GM19463 (cell line): ENCODE measurements around the gene TRIP6.

Source experiments
- ATAC-seq: cut with Tn5 transposase; IDR thresholded peaks from one replicate; pipeline ENCODE4 v1.9.1; 2021; ENCODE audit warnings: mild to moderate bottlenecking, moderate library complexity; ENCODE audit not compliant: unreplicated experiment

TRIP6 gene

GRCh38 chr7:100873599-100874299 lies 6.6 kb downstream of the TRIP6 start:
- ATAC-seq: no peak

- no peak for ATAC-seq
These were observed 7.1 kb downstream of the TRIP6 start for GRCh38 chr7:100874300-100874576.

GRCh38 chr7:100874577-100875355 lies 7.6 kb downstream of the TRIP6 start, which contains the start of gene SRRT:
SRRT (plus strand) TSS chr7:100875103; CDS start chr7:100875591, 488 bp downstream.
- ATAC-seq: peak; percentile 94

GRCh38 chr7:100875356-100875751 lies 8.2 kb downstream of the TRIP6 start:
- ATAC-seq: no peak

- no peak for ATAC-seq
These were observed 10.8 kb downstream of the TRIP6 start for GRCh38 chr7:100878013-100878412.

- no peak for ATAC-seq
These were observed 11.5 kb downstream of the TRIP6 start for GRCh38 chr7:100878685-100879084.

GRCh38 chr7:100879685-100880261 lies 12.6 kb downstream of the TRIP6 start:
- no peak for ATAC-seq

- ATAC-seq: no peak
These were observed 13.5 kb downstream of the TRIP6 start for GRCh38 chr7:100880645-100881044.

GRCh38 chr7:100881136-100881535 lies 13.9 kb downstream of the TRIP6 start:
- no peak for ATAC-seq

GRCh38 chr7:100882201-100882600 lies 15.0 kb downstream of the TRIP6 start:
- ATAC-seq: no peak

- ATAC-seq: no peak
These were observed 15.8 kb downstream of the TRIP6 start for GRCh38 chr7:100882785-100883526.

GRCh38 chr7:100884736-100885439 lies 17.7 kb downstream of the TRIP6 start:
- no peak for ATAC-seq

GRCh38 chr7:100885440-100886141 lies 18.4 kb downstream of the TRIP6 start:
- no peak for ATAC-seq

GRCh38 chr7:100886142-100886935 lies 19.2 kb downstream of the TRIP6 start:
- no peak for ATAC-seq

- ATAC-seq: no peak
These were observed 19.8 kb downstream of the TRIP6 start for GRCh38 chr7:100886936-100887515.

GRCh38 chr7:100887516-100888290 lies 20.5 kb downstream of the TRIP6 start:
- ATAC-seq: peak; percentile 34

GRCh38 chr7:100888291-100888987 lies 21.3 kb downstream of the TRIP6 start:
- ATAC-seq: no peak
